Measurements from ENCODE around the gene B4GALT3. TPM values are rescaled to one million over a fixed set of nuclear protein-coding genes. Genes with fewer than 3 reads are reported as not detected.

Gene B4GALT3
- total RNA-seq, 1 donor from 2014 or later, result 9.5 TPM

DNA sequence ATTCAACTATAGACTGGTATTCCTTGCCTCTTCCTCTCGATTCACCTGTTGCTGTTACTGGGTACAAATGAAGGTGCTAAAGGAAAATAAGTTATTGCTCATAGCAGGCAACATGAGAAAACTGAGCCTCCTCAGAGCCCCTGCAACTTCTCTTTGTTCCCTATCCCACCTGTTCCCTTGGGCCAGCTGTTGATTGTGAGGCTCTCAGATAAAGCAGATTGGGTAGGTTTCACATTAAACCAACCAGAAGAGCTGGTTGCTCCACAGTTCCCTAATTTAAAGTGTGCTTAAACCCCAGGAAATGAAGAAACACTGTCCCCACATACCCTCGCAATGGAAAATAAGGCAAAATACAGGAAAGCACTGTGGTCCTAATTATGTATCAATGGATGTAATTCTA, 49.7 kb downstream of the B4GALT3 start:
- H3K4me3 Mint-ChIP-seq, result no peak overlapping the region
- Histone ChIP-seq H3K9ac (no peak overlapping the region), H3K27ac (no peak overlapping the region), H3K4me1 (peaks cover 20% of the 10 kb centered on the region), H3K4me2 (no peak overlapping the region), H2AFZ (replicated peaks) (no peak overlapping the region), H3K79me2 (ENCODE audit: low read depth) (peaks cover 72% of the 10 kb centered on the region), H3F3A (ENCODE audit: low read depth) (peaks cover 21% of the 10 kb centered on the region), H4K20me1 (ENCODE audit: low read depth) (peaks cover 24% of the 10 kb centered on the region), H3K27me3 (no peaks in the 10 kb centered on the region), H3K36me3 (no peaks in the 10 kb centered on the region), H3K9me3 (ENCODE audit: low read depth) (no peaks in the 10 kb centered on the region), H3K4me3 (no peak overlapping the region)
- H3K27ac Mint-ChIP-seq, result no peak overlapping the region
- H3K27me3 Mint-ChIP-seq (ENCODE audit: insufficient read depth, low read depth), result no peaks in the 10 kb centered on the region
- H3K4me1 Mint-ChIP-seq, result peaks cover 25% of the 10 kb centered on the region
- H3K9me3 Mint-ChIP-seq, result no peaks in the 10 kb centered on the region
- no peak for TF ChIP-seq EZH2 (IDR thresholded peaks at IDR 0.05)
- TF ChIP-seq CTCF (IDR thresholded peaks at IDR 0.05), result no peak
- no peak for TF ChIP-seq EZH2phosphoT487 (IDR thresholded peaks at IDR 0.05)
- peaks cover 32% of the 10 kb centered on the region for H3K36me3 Mint-ChIP-seq
- no peak for DNase-seq (ENCODE audit: low spot score)

GRCh38 chr1:161122967-161123366, 54.3 kb downstream of the B4GALT3 start:
- no peak for DNase-seq (ENCODE audit: low spot score)
- Histone ChIP-seq H2AFZ (replicated peaks) (no peak overlapping the region), H3K27ac (no peak overlapping the region), H3K9ac (no peak overlapping the region), H3K27me3 (no peaks in the 10 kb centered on the region), H3K79me2 (ENCODE audit: low read depth) (peaks cover 48% of the 10 kb centered on the region), H3F3A (ENCODE audit: low read depth) (peaks cover 24% of the 10 kb centered on the region), H3K4me1 (peaks cover 11% of the 10 kb centered on the region), H3K4me3 (no peak overlapping the region), H3K9me3 (ENCODE audit: low read depth) (no peaks in the 10 kb centered on the region), H4K20me1 (ENCODE audit: low read depth) (peaks cover 31% of the 10 kb centered on the region), H3K4me2 (no peak overlapping the region), H3K36me3 (no peaks in the 10 kb centered on the region)
- no peak for TF ChIP-seq EZH2 (IDR thresholded peaks at IDR 0.05)
- no peak for TF ChIP-seq CTCF (IDR thresholded peaks at IDR 0.05)
- TF ChIP-seq EZH2phosphoT487 (IDR thresholded peaks at IDR 0.05), result no peak
- Mint-ChIP-seq H3K4me1 (peaks cover 22% of the 10 kb centered on the region), H3K27ac (no peak overlapping the region), H3K9me3 (no peaks in the 10 kb centered on the region), H3K27me3 (ENCODE audit: insufficient read depth, low read depth) (no peaks in the 10 kb centered on the region), H3K36me3 (peaks cover 40% of the 10 kb centered on the region), H3K4me3 (no peak overlapping the region)

DNA sequence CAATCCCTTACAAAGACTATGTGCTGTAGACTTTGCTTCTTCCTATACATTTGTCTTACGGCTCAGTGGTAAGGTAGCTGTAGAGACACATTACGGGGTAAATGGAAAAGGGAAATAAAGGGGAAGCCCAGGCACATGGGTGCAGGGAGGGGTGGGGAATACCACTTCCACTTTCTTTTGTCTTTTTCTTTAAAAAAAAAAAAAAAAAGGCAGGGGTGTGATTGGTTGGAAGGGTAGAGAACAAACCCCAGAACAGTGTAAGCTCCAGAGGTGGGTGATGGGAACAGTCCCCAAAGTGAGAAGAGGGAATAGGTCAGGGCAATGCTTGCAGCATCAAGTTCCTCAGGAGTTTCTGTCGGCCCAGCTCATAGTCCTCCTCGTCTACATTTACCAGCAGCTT, 55.5 kb downstream of the B4GALT3 start:
- H3K4me1 ChIP-seq, result peaks cover 11% of the 10 kb centered on the region
- no peak overlapping the region for H3K4me3 ChIP-seq
- H3K4me3 Mint-ChIP-seq, result no peak overlapping the region
- H3K27ac Mint-ChIP-seq, result no peak overlapping the region
- H3K27ac ChIP-seq, result no peak overlapping the region
- peaks cover 6% of the 10 kb centered on the region for H3K27me3 Mint-ChIP-seq (ENCODE audit: insufficient read depth, low read depth)
- peaks cover 32% of the 10 kb centered on the region for H3K36me3 Mint-ChIP-seq
- H3K9ac ChIP-seq, result no peak overlapping the region
- no peak for DNase-seq (ENCODE audit: low spot score)
- peaks cover 32% of the 10 kb centered on the region for H3F3A ChIP-seq (ENCODE audit: low read depth)
- no peaks in the 10 kb centered on the region for H3K27me3 ChIP-seq
- H3K9me3 ChIP-seq (ENCODE audit: low read depth), result no peaks in the 10 kb centered on the region
- H3K36me3 ChIP-seq, result no peaks in the 10 kb centered on the region
- H3K9me3 Mint-ChIP-seq, result no peaks in the 10 kb centered on the region
- H4K20me1 ChIP-seq (ENCODE audit: low read depth), result peaks cover 23% of the 10 kb centered on the region
- no peak for TF ChIP-seq CTCF (IDR thresholded peaks at IDR 0.05)
- TF ChIP-seq EZH2 (IDR thresholded peaks at IDR 0.05), result no peak
- TF ChIP-seq EZH2phosphoT487 (IDR thresholded peaks at IDR 0.05), result no peak
- no peak overlapping the region for H3K4me2 ChIP-seq
- peaks cover 46% of the 10 kb centered on the region for H3K79me2 ChIP-seq (ENCODE audit: low read depth)
- H2AFZ ChIP-seq (replicated peaks), result no peak overlapping the region
- peaks cover 26% of the 10 kb centered on the region for H3K4me1 Mint-ChIP-seq

Small RNAs within 50 kb of the gene (microRNA-seq; reads per million reads assigned to microRNA genes)
- not detected for gene MIR5187

Small RNAs within 50 kb of the gene (small RNA-seq; reads per million reads assigned to genes)
- gene RF01225, result not detected

Other genes with a start within 250 kb of the B4GALT3 start
- gene ITLN2, start 222.7 kb downstream of the B4GALT3 start, total RNA-seq (ENCODE audit: low replicate concordance), result not detected in 2 replicates
- gene F11R, start 156.4 kb downstream of the B4GALT3 start, total RNA-seq (ENCODE audit: low replicate concordance), result 60.0 and 69.3 TPM in 2 replicates
- gene TSTD1, start 138.5 kb downstream of the B4GALT3 start, total RNA-seq (ENCODE audit: low replicate concordance), result 29.9 and 59.9 TPM in 2 replicates
- gene USF1, start 131.5 kb downstream of the B4GALT3 start, total RNA-seq (ENCODE audit: low replicate concordance), result 74.4 and 103 TPM in 2 replicates
- gene ARHGAP30, start 107.6 kb downstream of the B4GALT3 start, total RNA-seq (ENCODE audit: low replicate concordance), result 0.06 TPM in 1 of 2 replicates, not detected in the other
- 0.06 TPM in 1 of 2 replicates, not detected in the other for gene NECTIN4, start 87.9 kb downstream of the B4GALT3 start, total RNA-seq (ENCODE audit: low replicate concordance)
- gene KLHDC9, start 79.1 kb downstream of the B4GALT3 start, total RNA-seq (ENCODE audit: low replicate concordance), result 12.6 and 22.6 TPM in 2 replicates
- 57.6 and 74.1 TPM in 2 replicates for gene PFDN2, start 59.5 kb downstream of the B4GALT3 start, total RNA-seq (ENCODE audit: low replicate concordance)
- gene NIT1, start 59.4 kb downstream of the B4GALT3 start, total RNA-seq (ENCODE audit: low replicate concordance), result 39.5 and 46.3 TPM in 2 replicates
- 29.7 and 34.8 TPM in 2 replicates for gene DEDD, start 44.8 kb downstream of the B4GALT3 start, total RNA-seq (ENCODE audit: low replicate concordance)
- 114 and 133 TPM in 2 replicates for gene UFC1, start 23.5 kb downstream of the B4GALT3 start, total RNA-seq (ENCODE audit: low replicate concordance)
- gene USP21, start 18.0 kb downstream of the B4GALT3 start, total RNA-seq (ENCODE audit: low replicate concordance), result 6.7 and 19.0 TPM in 2 replicates
- gene PPOX, start 11.1 kb downstream of the B4GALT3 start, total RNA-seq (ENCODE audit: low replicate concordance), result 18.3 and 42.4 TPM in 2 replicates
- 1.3 and 5.4 TPM in 2 replicates for gene ADAMTS4, start 21.5 kb upstream of the B4GALT3 start, total RNA-seq (ENCODE audit: low replicate concordance)
- 105 and 107 TPM in 2 replicates for gene NDUFS2, start 24.9 kb upstream of the B4GALT3 start, total RNA-seq (ENCODE audit: low replicate concordance)
- 0.34 TPM in 1 of 2 replicates, not detected in the other for gene FCER1G, start 37.8 kb upstream of the B4GALT3 start, total RNA-seq (ENCODE audit: low replicate concordance)
- not detected in 2 replicates for gene APOA2, start 46.1 kb upstream of the B4GALT3 start, total RNA-seq (ENCODE audit: low replicate concordance)
- 7.2 and 9.8 TPM in 2 replicates for gene TOMM40L, start 48.6 kb upstream of the B4GALT3 start, total RNA-seq (ENCODE audit: low replicate concordance)
- gene NR1I3, start 60.7 kb upstream of the B4GALT3 start, total RNA-seq (ENCODE audit: low replicate concordance), result not detected in 2 replicates
- 0.46 and 0.69 TPM in 2 replicates for gene PCP4L1, start 81.2 kb upstream of the B4GALT3 start, total RNA-seq (ENCODE audit: low replicate concordance)
- 1.1 and 2.0 TPM in 2 replicates for gene MPZ, start 132.5 kb upstream of the B4GALT3 start, total RNA-seq (ENCODE audit: low replicate concordance)
- 61.2 and 95.7 TPM in 2 replicates for gene SDHC, start 136.9 kb upstream of the B4GALT3 start, total RNA-seq (ENCODE audit: low replicate concordance)
- gene CFAP126, start 190.4 kb upstream of the B4GALT3 start, total RNA-seq (ENCODE audit: low replicate concordance), result not detected in 2 replicates

Measured in neural progenitor cell (in vitro differentiated cells).